ENCODE data around the gene EIF2B2.

The EIF2B2 gene

DNA sequence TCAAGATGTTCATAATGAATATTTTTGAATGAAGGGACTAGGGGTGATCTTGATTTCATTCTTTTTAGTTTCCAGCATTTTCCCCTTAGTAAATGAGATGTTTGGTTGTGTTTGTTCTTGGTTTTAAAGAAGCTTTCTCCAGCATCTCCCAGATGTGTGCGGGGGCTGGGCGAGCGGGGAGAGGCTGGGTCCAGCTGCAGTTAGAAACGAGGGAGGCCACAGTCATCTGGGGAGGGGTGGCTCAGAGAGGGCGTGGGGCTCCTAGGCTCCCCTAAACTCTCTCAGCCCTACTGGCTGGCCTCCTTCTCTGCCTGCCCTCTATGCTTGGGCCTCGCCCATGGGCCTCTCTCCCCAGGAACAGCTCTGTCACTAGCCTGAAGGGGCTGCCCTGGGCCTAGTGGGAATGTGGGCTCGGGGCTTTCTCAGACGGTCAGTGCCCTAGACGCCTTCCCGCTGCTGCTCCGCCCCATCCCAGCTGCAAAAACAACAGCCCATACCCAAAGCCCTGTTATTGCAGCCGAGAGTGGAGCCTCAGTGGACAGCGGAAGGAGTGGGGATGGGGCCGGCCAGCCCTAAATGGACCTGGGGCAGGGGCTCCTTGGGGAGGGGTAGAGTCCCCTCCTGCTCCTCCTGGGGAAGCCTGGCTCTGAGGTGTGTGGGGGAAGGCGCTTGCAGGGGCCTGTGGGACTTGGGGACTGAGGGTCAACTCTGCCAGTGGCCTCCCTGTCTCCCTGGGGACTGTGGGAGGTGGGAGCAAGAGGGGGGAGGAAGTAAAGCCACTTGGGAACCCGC, 18.3 kb upstream of the EIF2B2 start:
- no peaks in the 10 kb centered on the region for H3K9me2 ChIP-seq (replicated peaks; ENCODE audit: low read depth, low read length)
- H3K9ac ChIP-seq (ENCODE audit: low read depth, low read length, poor library complexity, severe bottlenecking): no peak overlapping the region
- H3K79me2 ChIP-seq (ENCODE audit: insufficient read depth, low read length): no peaks in the 10 kb centered on the region
- H3K36me3 ChIP-seq (ENCODE audit: insufficient read depth, low read length): no peaks in the 10 kb centered on the region
- H3K4me2 ChIP-seq (ENCODE audit: low read depth, low read length, poor library complexity, severe bottlenecking): no peak overlapping the region
- H3F3A ChIP-seq (ENCODE audit: low read depth): no peaks in the 10 kb centered on the region
- no peak overlapping the region for H2AFZ ChIP-seq (ENCODE audit: low read length)
- H3K9me3 ChIP-seq (ENCODE audit: insufficient read depth, low read depth, low read length): no peaks in the 10 kb centered on the region
- H3K4me1 ChIP-seq (ENCODE audit: insufficient read depth, low read length, poor library complexity, severe bottlenecking): no peaks in the 10 kb centered on the region
- TF ChIP-seq, protein P1, sequence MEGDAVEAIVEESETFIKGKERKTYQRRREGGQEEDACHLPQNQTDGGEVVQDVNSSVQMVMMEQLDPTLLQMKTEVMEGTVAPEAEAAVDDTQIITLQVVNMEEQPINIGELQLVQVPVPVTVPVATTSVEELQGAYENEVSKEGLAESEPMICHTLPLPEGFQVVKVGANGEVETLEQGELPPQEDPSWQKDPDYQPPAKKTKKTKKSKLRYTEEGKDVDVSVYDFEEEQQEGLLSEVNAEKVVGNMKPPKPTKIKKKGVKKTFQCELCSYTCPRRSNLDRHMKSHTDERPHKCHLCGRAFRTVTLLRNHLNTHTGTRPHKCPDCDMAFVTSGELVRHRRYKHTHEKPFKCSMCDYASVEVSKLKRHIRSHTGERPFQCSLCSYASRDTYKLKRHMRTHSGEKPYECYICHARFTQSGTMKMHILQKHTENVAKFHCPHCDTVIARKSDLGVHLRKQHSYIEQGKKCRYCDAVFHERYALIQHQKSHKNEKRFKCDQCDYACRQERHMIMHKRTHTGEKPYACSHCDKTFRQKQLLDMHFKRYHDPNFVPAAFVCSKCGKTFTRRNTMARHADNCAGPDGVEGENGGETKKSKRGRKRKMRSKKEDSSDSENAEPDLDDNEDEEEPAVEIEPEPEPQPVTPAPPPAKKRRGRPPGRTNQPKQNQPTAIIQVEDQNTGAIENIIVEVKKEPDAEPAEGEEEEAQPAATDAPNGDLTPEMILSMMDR (conservative IDR thresholded peaks at IDR 0.05; ENCODE audit: low read length): no peak
- no peak for TF ChIP-seq EZH2phosphoT487 (IDR thresholded peaks at IDR 0.05; ENCODE audit: borderline replicate concordance)
- H3K4me3 ChIP-seq (ENCODE audit: low read length, poor library complexity, severe bottlenecking): no peak overlapping the region
- H3K27me3 ChIP-seq (ENCODE audit: insufficient read depth, low read length, poor library complexity, severe bottlenecking): no peaks in the 10 kb centered on the region
- H4K20me1 ChIP-seq (ENCODE audit: insufficient read depth, low read length, poor library complexity, severe bottlenecking): no peaks in the 10 kb centered on the region

DNA sequence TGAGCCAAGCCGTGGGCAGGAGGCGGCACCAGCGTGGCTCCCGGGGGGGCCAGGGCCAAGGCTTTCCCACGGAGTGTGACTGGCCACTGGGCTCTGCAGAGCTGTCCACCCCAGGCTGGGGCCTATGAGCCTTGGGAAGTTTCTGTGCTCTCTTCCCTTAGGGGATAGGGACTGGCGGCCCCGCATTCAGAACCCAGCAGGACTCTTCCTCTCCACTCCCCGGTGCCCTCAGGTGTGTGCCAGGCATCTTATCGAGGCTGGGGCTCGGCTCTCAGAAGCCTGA, 17.8 kb upstream of the EIF2B2 start:
- TF ChIP-seq EZH2phosphoT487 (IDR thresholded peaks at IDR 0.05; ENCODE audit: borderline replicate concordance): no peak
- TF ChIP-seq, protein P1 (conservative IDR thresholded peaks at IDR 0.05; ENCODE audit: low read length): no peak
- H3F3A ChIP-seq (ENCODE audit: low read depth): no peaks in the 10 kb centered on the region

DNA sequence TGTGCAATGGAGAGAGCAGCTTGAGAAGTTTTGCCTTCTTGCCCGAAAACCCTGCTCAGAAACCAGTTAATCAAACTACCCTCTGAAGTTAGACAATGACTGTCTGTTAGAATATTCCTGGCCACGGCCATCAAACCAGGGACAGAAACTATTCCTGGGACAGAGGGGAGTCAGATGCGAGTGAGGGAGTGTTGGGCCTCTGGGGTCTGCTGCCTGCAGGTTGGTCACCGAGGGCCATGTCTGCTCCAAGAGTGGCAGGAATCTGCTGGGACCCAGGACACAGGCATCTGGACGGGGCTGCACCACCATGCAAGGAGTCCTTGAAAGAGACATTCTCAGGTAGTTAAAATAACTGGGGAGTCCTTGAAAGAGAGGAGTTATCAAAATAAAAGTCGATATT, 16.9 kb upstream of the EIF2B2 start:
- no peaks in the 10 kb centered on the region for H3K4me1 ChIP-seq (ENCODE audit: insufficient read depth, low read length, poor library complexity, severe bottlenecking)
- H3K9ac ChIP-seq (ENCODE audit: low read depth, low read length, poor library complexity, severe bottlenecking): no peak overlapping the region
- H4K20me1 ChIP-seq (ENCODE audit: insufficient read depth, low read length, poor library complexity, severe bottlenecking): no peaks in the 10 kb centered on the region
- H3K9me2 ChIP-seq (replicated peaks; ENCODE audit: low read depth, low read length): no peaks in the 10 kb centered on the region
- no peaks in the 10 kb centered on the region for H3K27me3 ChIP-seq (ENCODE audit: insufficient read depth, low read length, poor library complexity, severe bottlenecking)
- no peak overlapping the region for H3K4me2 ChIP-seq (ENCODE audit: low read depth, low read length, poor library complexity, severe bottlenecking)
- TF ChIP-seq EZH2phosphoT487 (IDR thresholded peaks at IDR 0.05; ENCODE audit: borderline replicate concordance): no peak
- TF ChIP-seq, protein P1 (conservative IDR thresholded peaks at IDR 0.05; ENCODE audit: low read length): no peak
- H3K9me3 ChIP-seq (ENCODE audit: insufficient read depth, low read depth, low read length): no peaks in the 10 kb centered on the region
- no peak overlapping the region for H2AFZ ChIP-seq (ENCODE audit: low read length)
- no peak overlapping the region for H3K4me3 ChIP-seq (ENCODE audit: low read length, poor library complexity, severe bottlenecking)
- no peaks in the 10 kb centered on the region for H3F3A ChIP-seq (ENCODE audit: low read depth)
- H3K36me3 ChIP-seq (ENCODE audit: insufficient read depth, low read length): no peaks in the 10 kb centered on the region
- no peaks in the 10 kb centered on the region for H3K79me2 ChIP-seq (ENCODE audit: insufficient read depth, low read length)

More for the DNA sequence above, 17.8 kb upstream of the EIF2B2 start:
- H3K4me1 ChIP-seq (ENCODE audit: insufficient read depth, low read length, poor library complexity, severe bottlenecking): no peaks in the 10 kb centered on the region
- H2AFZ ChIP-seq (ENCODE audit: low read length): no peak overlapping the region
- no peak overlapping the region for H3K4me3 ChIP-seq (ENCODE audit: low read length, poor library complexity, severe bottlenecking)
- no peak overlapping the region for H3K4me2 ChIP-seq (ENCODE audit: low read depth, low read length, poor library complexity, severe bottlenecking)
- no peaks in the 10 kb centered on the region for H3K9me2 ChIP-seq (replicated peaks; ENCODE audit: low read depth, low read length)
- no peaks in the 10 kb centered on the region for H4K20me1 ChIP-seq (ENCODE audit: insufficient read depth, low read length, poor library complexity, severe bottlenecking)
- no peak overlapping the region for H3K9ac ChIP-seq (ENCODE audit: low read depth, low read length, poor library complexity, severe bottlenecking)
- H3K36me3 ChIP-seq (ENCODE audit: insufficient read depth, low read length): no peaks in the 10 kb centered on the region
- H3K27me3 ChIP-seq (ENCODE audit: insufficient read depth, low read length, poor library complexity, severe bottlenecking): no peaks in the 10 kb centered on the region
- no peaks in the 10 kb centered on the region for H3K9me3 ChIP-seq (ENCODE audit: insufficient read depth, low read depth, low read length)
- no peaks in the 10 kb centered on the region for H3K79me2 ChIP-seq (ENCODE audit: insufficient read depth, low read length)
